Erythroblast (primary cell): ENCODE results near the gene KCNS1.

Experiments used
- GATA1 ChIP-seq: IDR thresholded peaks from 2 replicates; pipeline ENCODE4 v1.6.1; 2011; ENCODE audit warnings: low read depth, mild to moderate bottlenecking, control low read depth, low read length, moderate library complexity
- POLR2A ChIP-seq: IDR thresholded peaks from 2 replicates; pipeline ENCODE4 v1.6.1; 2011; ENCODE audit warnings: mild to moderate bottlenecking, low read length

DNA sequence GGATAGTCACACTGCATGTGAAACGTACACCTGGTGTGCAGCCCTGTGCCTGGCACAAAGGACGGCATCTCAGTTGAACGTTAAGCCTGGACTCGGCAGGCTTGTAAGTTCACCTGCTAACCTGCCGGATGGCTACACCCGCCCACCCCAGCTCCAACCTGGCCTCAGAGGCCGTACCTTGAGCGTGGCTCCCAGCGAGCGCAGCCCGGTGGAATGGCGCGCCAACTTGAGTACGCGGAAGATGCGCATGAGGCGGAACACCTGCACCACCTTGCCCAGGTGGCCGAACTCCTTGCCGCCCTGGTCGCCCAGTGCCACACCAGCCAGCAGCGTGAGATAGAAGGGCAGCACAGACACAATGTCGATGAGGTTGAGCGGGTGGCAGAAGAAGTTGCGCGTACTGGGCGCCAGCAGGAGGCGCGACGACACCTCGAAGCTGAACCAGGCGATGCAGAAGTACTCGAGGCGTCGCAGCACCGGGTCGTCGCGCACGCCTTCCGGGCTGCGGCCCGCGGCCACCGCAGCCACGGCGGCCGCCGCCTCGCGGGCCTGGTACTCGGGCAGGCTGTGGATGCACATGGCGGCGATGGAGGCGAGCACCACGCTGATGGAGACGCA lies 3.3 kb downstream of the KCNS1 start:
- TF ChIP-seq GATA1 (no peak), POLR2A (no peak)
